ENCODE measurements around the gene SPATS2.
A peak's percentile ranks its signal among the peaks of the same experiment; 100 is the strongest.

Gene SPATS2

DNA sequence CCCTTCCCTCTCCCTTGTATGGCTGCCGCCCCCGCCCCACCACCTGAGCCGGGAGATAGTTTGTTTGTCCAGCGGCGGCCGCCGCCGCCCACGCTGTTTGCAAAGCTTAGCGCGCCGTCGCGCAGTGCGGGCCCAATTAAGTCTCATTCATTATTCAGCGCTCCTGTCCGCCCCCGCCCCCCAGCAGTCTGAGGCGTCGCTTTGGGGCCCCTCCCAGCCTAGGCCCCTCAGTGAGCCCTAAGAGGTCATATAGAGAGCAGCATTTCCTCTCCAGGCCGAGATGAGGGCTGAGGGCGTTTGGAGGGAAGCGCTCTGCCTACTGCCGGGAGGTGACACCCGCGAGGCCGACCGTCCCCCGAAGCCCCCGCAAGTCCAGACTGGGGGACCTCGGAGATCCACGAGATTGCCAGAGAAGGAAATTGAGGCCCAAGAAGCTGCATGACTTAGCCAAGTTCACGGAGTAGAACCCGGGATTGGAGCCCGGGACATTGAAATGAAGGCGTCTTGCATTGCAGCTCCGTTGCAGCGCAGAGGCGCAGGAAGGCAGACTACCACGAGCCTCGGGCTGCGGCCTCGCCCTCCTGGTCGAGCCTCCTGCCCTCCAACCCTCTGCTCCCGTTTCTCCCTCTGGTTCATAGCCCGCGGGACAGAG, 20.5 kb upstream of the SPATS2 start, which contains the start of gene DNAJC22:
Gene DNAJC22, plus strand, starts transcription at position 230 of the 652 bp plus-strand sequence. CDS start 1,985 bp downstream, outside the sequence.
- TF ChIP-seq, protein P1, sequence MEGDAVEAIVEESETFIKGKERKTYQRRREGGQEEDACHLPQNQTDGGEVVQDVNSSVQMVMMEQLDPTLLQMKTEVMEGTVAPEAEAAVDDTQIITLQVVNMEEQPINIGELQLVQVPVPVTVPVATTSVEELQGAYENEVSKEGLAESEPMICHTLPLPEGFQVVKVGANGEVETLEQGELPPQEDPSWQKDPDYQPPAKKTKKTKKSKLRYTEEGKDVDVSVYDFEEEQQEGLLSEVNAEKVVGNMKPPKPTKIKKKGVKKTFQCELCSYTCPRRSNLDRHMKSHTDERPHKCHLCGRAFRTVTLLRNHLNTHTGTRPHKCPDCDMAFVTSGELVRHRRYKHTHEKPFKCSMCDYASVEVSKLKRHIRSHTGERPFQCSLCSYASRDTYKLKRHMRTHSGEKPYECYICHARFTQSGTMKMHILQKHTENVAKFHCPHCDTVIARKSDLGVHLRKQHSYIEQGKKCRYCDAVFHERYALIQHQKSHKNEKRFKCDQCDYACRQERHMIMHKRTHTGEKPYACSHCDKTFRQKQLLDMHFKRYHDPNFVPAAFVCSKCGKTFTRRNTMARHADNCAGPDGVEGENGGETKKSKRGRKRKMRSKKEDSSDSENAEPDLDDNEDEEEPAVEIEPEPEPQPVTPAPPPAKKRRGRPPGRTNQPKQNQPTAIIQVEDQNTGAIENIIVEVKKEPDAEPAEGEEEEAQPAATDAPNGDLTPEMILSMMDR (IDR thresholded peaks at IDR 0.05; ENCODE audit: low read depth, low read length), result no peak
- peak in 1 of 2 donors; percentile 27 for DNase-seq (ENCODE audit: low read depth in 2 of 2)
- H3K4me3 ChIP-seq (replicated peaks in 1 of 2; ENCODE audit: low read depth in 2 of 2, low read length in 2 of 2), result peak within 1 kb of the TSS; percentile 39 to 42

GRCh38 chr12:49347311-49348193, 19.7 kb upstream of the SPATS2 start:
- H3K4me3 ChIP-seq (replicated peaks in 1 of 2; ENCODE audit: low read depth in 2 of 2, low read length in 2 of 2), result peak overlapping the region; percentile 28 to 38
- peak; percentile 83 to 92 for DNase-seq (ENCODE audit: low read depth in 2 of 2)
- TF ChIP-seq, protein P1 (IDR thresholded peaks at IDR 0.05; ENCODE audit: low read depth, low read length), result peak; percentile 84

GRCh38 chr12:49348781-49349180, 18.5 kb upstream of the SPATS2 start:
- TF ChIP-seq, protein P1 (IDR thresholded peaks at IDR 0.05; ENCODE audit: low read depth, low read length), result no peak
- DNase-seq (ENCODE audit: low read depth in 2 of 2), result no peak
- no peak overlapping the region for H3K4me3 ChIP-seq (replicated peaks in 1 of 2; ENCODE audit: low read depth in 2 of 2, low read length in 2 of 2)

- no peak for DNase-seq (ENCODE audit: low read depth in 2 of 2)
- H3K4me3 ChIP-seq (replicated peaks in 1 of 2; ENCODE audit: low read depth in 2 of 2, low read length in 2 of 2), result no peak overlapping the region
- TF ChIP-seq, protein P1 (IDR thresholded peaks at IDR 0.05; ENCODE audit: low read depth, low read length), result no peak
These were observed 18.0 kb upstream of the SPATS2 start for GRCh38 chr12:49349266-49349665.

DNA sequence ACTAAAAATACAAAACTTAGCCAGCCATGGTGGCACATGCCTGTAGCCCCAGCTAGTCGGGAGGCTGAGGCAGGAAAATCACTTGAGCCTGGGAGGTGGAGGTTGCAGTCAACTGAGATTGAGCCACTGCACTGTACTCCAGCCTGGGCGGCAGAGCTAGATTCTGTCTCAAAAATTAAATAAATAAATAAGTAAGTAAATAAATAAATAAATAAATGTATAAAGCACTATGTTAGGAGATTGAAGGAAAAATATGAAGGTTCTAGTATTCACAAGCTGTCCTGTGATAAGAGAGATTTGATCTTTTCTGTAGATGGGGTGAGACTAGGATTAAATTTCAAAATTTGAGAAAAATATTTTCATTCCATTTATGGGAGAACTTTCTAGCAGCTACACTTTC, 14.9 kb upstream of the SPATS2 start:
- no peak overlapping the region for H3K4me3 ChIP-seq (replicated peaks in 1 of 2; ENCODE audit: low read depth in 2 of 2, low read length in 2 of 2)
- TF ChIP-seq, protein P1 (IDR thresholded peaks at IDR 0.05; ENCODE audit: low read depth, low read length), result no peak
- no peak for DNase-seq (ENCODE audit: low read depth in 2 of 2)

DNA sequence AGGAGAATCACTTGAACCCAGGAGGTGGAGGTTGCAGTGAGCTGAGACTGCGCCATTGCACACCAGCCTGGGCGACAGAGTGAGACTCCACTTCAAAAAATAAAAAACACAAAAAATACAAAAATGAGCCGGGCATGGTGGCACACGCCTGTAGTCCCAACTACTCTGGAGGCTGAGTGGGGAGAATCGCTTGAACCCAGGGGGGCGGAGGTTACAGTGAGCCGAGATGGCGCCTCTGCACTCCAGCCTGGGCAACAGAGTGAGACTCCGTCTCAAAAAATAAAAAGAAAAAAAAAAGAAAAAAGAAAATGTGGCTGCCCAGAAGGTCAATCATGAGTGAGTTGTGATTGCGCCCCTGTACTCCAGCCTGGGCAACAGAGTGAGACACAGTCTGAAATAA, 11.3 kb upstream of the SPATS2 start:
- TF ChIP-seq, protein P1 (IDR thresholded peaks at IDR 0.05; ENCODE audit: low read depth, low read length), result no peak
- no peak for DNase-seq (ENCODE audit: low read depth in 2 of 2)
- H3K4me3 ChIP-seq (replicated peaks in 1 of 2; ENCODE audit: low read depth in 2 of 2, low read length in 2 of 2), result no peak overlapping the region
